Measurements from ENCODE around the gene CLDN16. TPM values are rescaled to one million over a fixed set of nuclear protein-coding genes. Genes with fewer than 3 reads are reported as not detected.

CLDN16 gene
- total and polyA plus RNA-seq, 2 of the 4 experiments (the other 2 are of a cell fraction), result under 0.01 to 0.09 TPM

GRCh38 chr3:190414297-190414696 is 26.3 kb downstream of the CLDN16 start:
- no peaks in the 10 kb centered on the region for H3K27me3 ChIP-seq (ENCODE audit: control insufficient read depth, insufficient read depth, low read length)
- H3K14ac ChIP-seq (replicated peaks; ENCODE audit: low read depth, low read length), result no peak overlapping the region
- H3K4me2 ChIP-seq (ENCODE audit: low read depth, low read length), result no peak overlapping the region
- no peaks in the 10 kb centered on the region for H3K79me1 ChIP-seq (ENCODE audit: low read depth in 1 of 2, low read length in 2 of 2)
- H3K4me3 ChIP-seq (ENCODE audit: insufficient read depth, low read depth, low read length), result no peak overlapping the region
- no peaks in the 10 kb centered on the region for H3K4me1 ChIP-seq (ENCODE audit: control insufficient read depth, insufficient read depth, low read length)
- no peaks in the 10 kb centered on the region for H4K20me1 ChIP-seq (ENCODE audit: insufficient read depth, low read length)
- peak overlapping the region; percentile 48 for H2AFZ ChIP-seq (replicated peaks; ENCODE audit: low read length, poor library complexity)
- TF ChIP-seq RFX5 (IDR thresholded peaks at IDR 0.05; ENCODE audit: low read depth, low read length) (no peak), FOS (IDR thresholded peaks at IDR 0.05; ENCODE audit: low read depth, low read length) (no peak), BHLHE40 (IDR thresholded peaks at IDR 0.05; ENCODE audit: low read depth, low read length) (no peak), MAFK (IDR thresholded peaks at IDR 0.05; ENCODE audit: low read depth, low read length) (no peak), CEBPB (IDR thresholded peaks at IDR 0.05; ENCODE audit: low read depth, low read length) (no peak), NFE2L2 (IDR thresholded peaks at IDR 0.05; ENCODE audit: low read depth, low read length) (no peak), RAD21 (IDR thresholded peaks at IDR 0.05; ENCODE audit: low read length) (no peak), MXI1 (IDR thresholded peaks at IDR 0.05; ENCODE audit: borderline replicate concordance, low read depth, low read length) (no peak), CHD1 (IDR thresholded peaks at IDR 0.05; ENCODE audit: low read depth, low read length) (no peak), ELK1 (IDR thresholded peaks at IDR 0.05; ENCODE audit: borderline replicate concordance, low read depth, low read length) (no peak), MAZ (IDR thresholded peaks at IDR 0.05; ENCODE audit: borderline replicate concordance, low read depth, low read length) (no peak), POLR2A (IDR thresholded peaks at IDR 0.05; ENCODE audit: low read depth, low read length) (no peak), SMC3 (IDR thresholded peaks at IDR 0.05; ENCODE audit: low read depth, low read length) (no peak), RCOR1 (IDR thresholded peaks at IDR 0.05; ENCODE audit: insufficient replicate concordance, low read length) (no peak), CTCF (conservative IDR thresholded peaks at IDR 0.05; ENCODE audit: low read depth, low read length) (no peak), USF2 (IDR thresholded peaks at IDR 0.05; ENCODE audit: low read depth, low read length) (no peak)
- no peak overlapping the region for H2BK120ac ChIP-seq (ENCODE audit: low read depth, low read length)
- no peak overlapping the region for H3K18ac ChIP-seq (ENCODE audit: low read depth, low read length)
- H3K27ac ChIP-seq (ENCODE audit: insufficient read depth, low read length), result no peak overlapping the region
- H2BK20ac ChIP-seq (ENCODE audit: low read depth, low read length), result no peak overlapping the region
- peaks cover 2% of the 10 kb centered on the region for H3K9me3 ChIP-seq (ENCODE audit: control insufficient read depth, insufficient read depth, low read length)
- POLR2A ChIA-PET (ENCODE audit: unreplicated experiment), result no interaction called here
- dilution Hi-C loops (cut with HindIII; ENCODE audit: low sequenced_read_pairs, unreplicated experiment), result no loop called here
- in situ Hi-C loops (cut with MboI; ENCODE audit: low sequenced_read_pairs), result no loop called here
- no peak overlapping the region for H3K4ac ChIP-seq (ENCODE audit: low read depth, low read length)
- H2AK9ac ChIP-seq (replicated peaks; ENCODE audit: low read depth, low read length, poor library complexity), result no peak overlapping the region
- H2BK5ac ChIP-seq (ENCODE audit: low read depth, low read length, poor library complexity, severe bottlenecking), result no peak overlapping the region
- no peak overlapping the region for H2AK5ac ChIP-seq (ENCODE audit: low read depth, low read length)
- H3K56ac ChIP-seq (ENCODE audit: extremely low read depth, insufficient read depth, low read length), result no peak overlapping the region
- intact Hi-C loops (cut with micrococcal nuclease), result no loop called here
- no TSS peak for BruUV-seq (replicated peaks)
- WGBS, 2 experiments (ENCODE audit: extremely low coverage in 2 of 2, insufficient read length in 1 of 2), result 60% methylated on average over 1 of the region's 3 CpGs; no CpG with 5 or more reads in 1 of the 2 experiments
- ATAC-seq (ENCODE audit: low read depth) (no peak), DNase-seq (no peak)
- CTCF ChIA-PET, result no interaction called here
- no peaks in the 10 kb centered on the region for H3K9me1 ChIP-seq (ENCODE audit: insufficient read depth, low read length)
- H2BK15ac ChIP-seq (ENCODE audit: low read depth, low read length), result no peak overlapping the region
- H3K23ac ChIP-seq (ENCODE audit: low read depth, low read length), result no peak overlapping the region
- no peaks in the 10 kb centered on the region for H3K36me3 ChIP-seq (ENCODE audit: control insufficient read depth, insufficient read depth, low read length)
- no peak overlapping the region for H4K8ac ChIP-seq (ENCODE audit: low read depth in 2 of 2, low read length in 2 of 2)
- no peak overlapping the region for H4K91ac ChIP-seq (ENCODE audit: insufficient read depth, low read depth, low read length)
- no peak overlapping the region for H4K5ac ChIP-seq (ENCODE audit: low read depth, low read length)
- no peak overlapping the region for H3K9ac ChIP-seq (ENCODE audit: low read depth, low read length)
